A549 (cell line): ENCODE measurements around the gene PDLIM7. TPM values are rescaled to one million over a fixed set of nuclear protein-coding genes. Genes with fewer than 3 reads are reported as not detected.

Source experiments
- ATAC-seq, 2 experiments: fragments of 200-7000 bp in 1 of 2; fragments of >200 bp in 1 of 2; cut with Nextera tagmentation in 1 of 2; cut with Tn5 transposase in 1 of 2; 3 replicates each; pipeline versions ENCODE4 v1.8.0 to v1.9.1; 2018 to 2020; ENCODE audit warnings: mild to moderate bottlenecking in 1 of 2, moderate library complexity in 1 of 2
- CTCF ChIA-PET: fragments of 300-600 bp; sonication (Branson Sonifier 250); formaldehyde crosslinking; extraction: SDS; loops from one replicate; lab custom pipeline; 2021; ENCODE audit warnings: antibody characterized with exemption, inconsistent platforms; lab: Yijun Ruan, JAX
- POLR2A ChIA-PET: fragments of 350-600 bp; formaldehyde crosslinking; extraction: SDS; loops from one replicate; lab custom pipeline; 2021; ENCODE audit warnings: antibody characterized with exemption, inconsistent platforms; lab: Yijun Ruan, JAX
- DNase-seq, 2 experiments: peaks; one replicate each; pipeline versions ENCODE4 v3.0.0 to v3.0.0-alpha.2; 2011 to 2016; ENCODE audit warnings: low read depth in 1 of 2, low spot score in 1 of 2
- FAIRE-seq: peaks from 2 replicates; lab custom pipeline; 2011; peaks lifted over from hg19 to GRCh38; lab: Jason Lieb, UNC
- H3K27ac ChIP-seq, 2 experiments: fragments of >200 bp; sonication (Bioruptor Twin); formaldehyde crosslinking; 3 replicates each; pipeline ENCODE4 v1.5.1; 2016 to 2017
- H3K4me1 ChIP-seq: fragments of >200 bp; sonication (Bioruptor Twin); formaldehyde crosslinking; 3 replicates; pipeline ENCODE4 v1.6.1; 2016
- H3K4me2 ChIP-seq: fragments of >200 bp; sonication (Bioruptor Twin); formaldehyde crosslinking; 3 replicates; pipeline ENCODE4 v1.6.1; 2016
- H3K4me3 ChIP-seq: fragments of >200 bp; sonication (Bioruptor Twin); formaldehyde crosslinking; 3 replicates; pipeline ENCODE4 v1.5.1; 2016
- H3K9me3 ChIP-seq: fragments of >200 bp; sonication (Bioruptor Twin); formaldehyde crosslinking; 3 replicates; pipeline ENCODE4 v1.6.1; 2016
- BHLHE40 ChIP-seq: IDR thresholded peaks from 2 replicates; pipeline ENCODE4 v1.6.1; 2012; ENCODE audit warnings: low read depth, low read length, inconsistent platforms
- CBX2 ChIP-seq: fragments of 200-600 bp; sonication (generic); IDR thresholded peaks from 2 replicates; pipeline ENCODE4 v1.6.1; 2016; ENCODE audit warnings: low read depth, mild to moderate bottlenecking, borderline replicate concordance
- CEBPB ChIP-seq, 2 experiments: fragments of >200 bp in 1 of 2; sonication (Bioruptor Twin) in 1 of 2; formaldehyde crosslinking in 1 of 2; IDR thresholded peaks; 2 replicates each; pipeline ENCODE4 v1.6.1; 2012 to 2016
- CHD2 ChIP-seq: fragments of 150-350 bp; IDR thresholded peaks from 2 replicates; pipeline ENCODE4 v1.6.1; 2014; ENCODE audit warnings: low read length; ENCODE audit not compliant: partially characterized antibody
- CHD4 ChIP-seq: fragments of 200-600 bp; sonication (generic); IDR thresholded peaks from 2 replicates; pipeline ENCODE4 v1.6.1; 2016; ENCODE audit warnings: antibody characterized with exemption, mild to moderate bottlenecking, borderline replicate concordance
- EP300 ChIP-seq, 2 experiments: fragments of >200 bp; sonication (Bioruptor Twin); formaldehyde crosslinking; IDR thresholded peaks; 2 replicates in 1 of 2; 3 replicates in 1 of 2; pipeline ENCODE4 v1.6.1; 2016 to 2017
- FOSB ChIP-seq: fragments of 250-450 bp; sonication (Bioruptor Pico); IDR thresholded peaks from 2 replicates; pipeline ENCODE4 v1.5.0; 2020; ENCODE audit warnings: mild to moderate bottlenecking, moderate library complexity
- GATA3 ChIP-seq: IDR thresholded peaks from 2 replicates; pipeline ENCODE4 v1.6.1; 2012; ENCODE audit warnings: borderline replicate concordance
- HEYL ChIP-seq: fragments of 250-450 bp; sonication (Bioruptor Pico); IDR thresholded peaks from 2 replicates; pipeline ENCODE4 v1.8.0; 2021; ENCODE audit warnings: mild to moderate bottlenecking, moderate library complexity
- JUN ChIP-seq, 2 experiments: fragments of >200 bp; sonication (Bioruptor Twin); formaldehyde crosslinking; IDR thresholded peaks; 2 replicates in 1 of 2; 3 replicates in 1 of 2; pipeline ENCODE4 v1.6.1; 2016 to 2017
- MAZ ChIP-seq: fragments of 150-350 bp; IDR thresholded peaks from 2 replicates; pipeline ENCODE4 v1.6.1; 2014; ENCODE audit warnings: antibody characterized with exemption, low read depth, low read length, borderline replicate concordance
- NPAS2 ChIP-seq: fragments of 250-450 bp; sonication (Bioruptor Pico); IDR thresholded peaks from 2 replicates; pipeline ENCODE4 v1.8.0; 2022; ENCODE audit warnings: mild to moderate bottlenecking, moderate library complexity, borderline replicate concordance
- POLR2A ChIP-seq: IDR thresholded peaks from 2 replicates; pipeline ENCODE4 v1.6.1; 2012; ENCODE audit warnings: mild to moderate bottlenecking, low read length
- POLR2AphosphoS2 ChIP-seq: conservative IDR thresholded peaks from 2 replicates; pipeline ENCODE4 v1.6.1; 2012; ENCODE audit warnings: low read length, improper control_type of control experiment, inconsistent platforms
- RAD21 ChIP-seq, 2 experiments: fragments of >200 bp in 1 of 2; sonication (Bioruptor Twin) in 1 of 2; formaldehyde crosslinking in 1 of 2; IDR thresholded peaks in 1 of 2; conservative IDR thresholded peaks in 1 of 2; 2 replicates in 1 of 2; 3 replicates in 1 of 2; pipeline ENCODE4 v1.6.1; 2012 to 2018; ENCODE audit warnings: inconsistent platforms in 1 of 2
- RCOR1 ChIP-seq: fragments of 150-350 bp; IDR thresholded peaks from 2 replicates; pipeline ENCODE4 v1.6.1; 2014; ENCODE audit warnings: antibody characterized with exemption, low read length, low read depth
- RFX5 ChIP-seq: fragments of 450-650 bp; IDR thresholded peaks from 2 replicates; pipeline ENCODE4 v1.7.1; 2014; ENCODE audit warnings: antibody characterized with exemption, mild to moderate bottlenecking, moderate library complexity
- RNF2 ChIP-seq: fragments of 200-600 bp; sonication (generic); IDR thresholded peaks from 2 replicates; pipeline ENCODE4 v1.6.1; 2016; ENCODE audit warnings: low read depth, mild to moderate bottlenecking, antibody characterized with exemption, moderate library complexity, borderline replicate concordance
- ZSCAN20 ChIP-seq: fragments of 250-450 bp; sonication (Bioruptor Pico); IDR thresholded peaks from 2 replicates; pipeline ENCODE4 v1.8.0; 2022; ENCODE audit warnings: mild to moderate bottlenecking, moderate library complexity
- WGBS: methylation state at CpG from one replicate; pipeline ENCODE4 v1.1.6; 2017; ENCODE audit errors: missing lambda C conversion rate; 5-methylcytosine and 5-hydroxymethylcytosine counted together
- polyA plus RNA-seq, 4 experiments: library from polyadenylated mRNA; depleted of rRNA in 3 of 4; stranded (reverse); fragments of >200 nt; fragmentation: RNase III in 1 of 4; extraction: RNeasy Plus Mini Kit Qiagen cat#74134 plus additional on column Dnase treatment in 1 of 4; gene quantifications; 2 replicates in 3 of 4; 3 replicates in 1 of 4; pipeline ENCODE4 v1.2.3, GENCODE V29; 2011 to 2017
- TF ChIP-seq, protein P1 (sequence below): fragments of 250-450 bp; sonication (Bioruptor Pico); IDR thresholded peaks from 2 replicates; pipeline ENCODE4 v1.5.0; 2021; ENCODE audit warnings: mild to moderate bottlenecking, moderate library complexity, borderline replicate concordance
- TF ChIP-seq, protein P2 (sequence below): fragments of 450-650 bp; IDR thresholded peaks from 2 replicates; pipeline ENCODE4 v1.6.1; 2014; ENCODE audit warnings: antibody characterized with exemption

Gene PDLIM7
- polyA plus RNA-seq, 2 of the 4 experiments (the other 2 are of a cell fraction) = 30.7 to 124 TPM

DNA sequence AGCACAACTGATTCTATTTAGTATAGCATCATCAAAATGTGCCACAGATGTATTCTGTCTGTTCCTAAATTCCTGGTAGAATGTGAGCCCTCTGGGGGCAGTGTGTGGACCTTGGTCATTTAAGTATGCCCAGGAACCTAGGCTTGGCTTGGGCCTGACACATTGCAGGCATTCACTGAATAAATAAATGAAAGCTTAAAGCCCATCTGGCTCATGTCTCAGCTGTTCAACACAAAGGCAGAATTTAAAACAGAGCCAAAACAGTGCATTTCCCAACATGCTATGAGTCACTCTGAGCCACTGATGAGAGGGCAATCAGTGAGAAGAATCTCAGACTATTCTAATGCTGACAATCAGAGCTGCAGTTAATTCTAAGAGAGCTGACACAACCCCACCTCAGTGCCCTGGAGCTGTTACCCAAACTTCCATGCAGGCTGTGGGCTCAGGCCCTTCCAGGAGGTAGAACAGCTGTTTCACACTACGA is 48.9 kb upstream of the PDLIM7 start (continued):
- no peak for TF ChIP-seq MAZ
- TF ChIP-seq CHD4 = no peak
- TF ChIP-seq EP300 (IDR thresholded peaks at IDR 0.05) = 0 out of 5 replicates have a peak, but pooled peaks of 1 of the 2 experiments have one; percentile 24
- peak; percentile 16; the same call in 1 of the 2 replicates for TF ChIP-seq GATA3

DNA sequence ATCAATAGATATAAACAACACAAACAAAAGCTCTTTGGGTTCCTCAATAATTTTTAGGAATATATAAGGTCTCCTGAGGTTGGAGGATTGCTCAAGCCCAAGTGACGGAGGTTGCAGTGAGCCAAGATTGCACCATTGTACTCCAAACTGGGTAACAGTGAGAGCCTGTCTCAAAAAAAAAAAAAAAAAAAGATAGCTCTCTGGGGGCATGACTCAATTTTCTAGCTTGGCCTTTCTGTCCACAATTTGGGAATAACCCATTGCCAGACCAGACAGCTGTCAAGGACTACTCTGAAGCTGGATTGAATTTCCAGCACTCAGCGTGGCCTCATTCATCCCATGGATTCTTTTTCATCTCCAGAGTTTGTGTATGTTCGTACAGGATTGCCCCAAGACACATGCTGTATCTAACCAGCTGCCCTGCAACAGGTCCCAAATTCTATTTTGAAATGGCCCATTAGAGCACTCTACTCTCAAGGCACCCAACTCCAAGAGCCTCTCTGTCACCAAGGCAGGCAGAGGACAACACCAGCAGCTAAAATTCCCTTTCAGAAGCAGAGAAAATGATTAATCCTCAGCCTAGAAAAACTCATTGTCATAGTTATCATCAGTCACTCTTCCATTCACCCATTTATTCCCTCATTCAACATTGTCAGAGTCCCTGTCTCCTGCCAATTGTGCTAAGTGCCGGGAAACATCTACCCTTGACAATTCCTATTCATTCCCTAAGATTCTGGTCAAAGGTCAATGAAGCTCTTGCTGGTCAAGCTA is 48.3 kb upstream of the PDLIM7 start:
- 87% methylated on average over 4 of the region's 4 CpGs for WGBS
- Histone ChIP-seq H3K4me1 (peaks cover 30% of the 10 kb centered on the region), H3K4me3 (peak overlapping the region; percentile 25; the same call in 2 of the 3 replicates), H3K9me3 (no peaks in the 10 kb centered on the region), H3K27ac (peak overlapping the region; percentile 53 to 79), H3K4me2 (peak overlapping the region; percentile 66)
- FAIRE-seq = no peak
- peak; percentile 13 to 40 for ATAC-seq
- no peak for TF ChIP-seq NPAS2 (CRISPR knock-in tag)
- TF ChIP-seq RNF2 = no peak
- TF ChIP-seq HEYL = no peak
- TF ChIP-seq CHD2 = no peak
- 0 out of 5 replicates have a peak, but pooled peaks of 1 of the 2 experiments have one; percentile 8 for TF ChIP-seq JUN (IDR thresholded peaks at IDR 0.05)
- peak; percentile 61 to 82; a peak in 3 of 4 replicates for TF ChIP-seq CEBPB (IDR thresholded peaks at IDR 0.05)
- CTCF ChIA-PET = interaction anchor here (0.5 to 4.0 kb wide), 13 partner anchors 8 to 1959 kb away, joined by 3 to 18 read pairs (median 4); no protein-coding TSS in a partner anchor
- POLR2A ChIA-PET = interaction anchor here (1.0 to 1.5 kb wide), 4 partner anchors 8 to 48 kb away, joined by 3 to 6 read pairs (median 4); partner anchors contain the start of genes DDX41 and PDLIM7
- no peak for DNase-seq

DNA sequence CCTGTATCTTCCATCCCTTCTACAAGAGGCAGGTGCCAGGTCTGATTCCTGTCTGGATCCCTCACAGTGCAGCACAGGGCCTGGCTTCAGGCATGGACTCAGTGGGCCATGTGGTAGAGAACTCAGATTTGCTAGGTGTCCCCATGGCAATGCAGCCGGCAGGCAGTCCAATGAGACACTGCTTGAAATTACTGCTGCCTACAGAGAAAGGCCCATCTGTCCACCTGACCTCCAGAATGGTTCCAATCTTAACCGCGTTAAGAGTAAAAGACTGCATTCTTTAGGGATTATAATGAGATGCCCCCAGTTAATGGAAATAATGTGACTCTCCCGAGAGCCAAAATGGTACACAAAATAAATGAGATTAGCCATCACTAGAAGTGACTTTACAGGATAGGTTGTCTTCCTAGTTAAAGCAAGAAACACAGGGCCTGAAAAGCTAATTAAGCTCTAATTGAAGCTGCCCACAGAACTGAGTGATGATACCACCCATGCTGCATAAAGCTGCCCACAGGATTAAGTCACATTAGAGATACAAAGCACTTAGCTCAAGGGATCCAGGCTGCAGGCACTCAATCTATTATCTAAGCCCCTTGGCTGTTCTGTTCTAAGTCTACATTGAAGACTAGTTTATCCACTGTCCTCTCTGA is 45.5 kb upstream of the PDLIM7 start:
- H3K9me3 ChIP-seq = no peaks in the 10 kb centered on the region
- ATAC-seq (no peak), DNase-seq (no peak), FAIRE-seq (no peak)
- no peak overlapping the region for H3K4me2 ChIP-seq
- H3K4me1 ChIP-seq = peaks cover 41% of the 10 kb centered on the region
- CTCF ChIA-PET = interaction anchor here (0.7 to 1.5 kb wide), 4 partner anchors 10 to 65 kb away, joined by 3 to 6 read pairs (median 4); no protein-coding TSS in a partner anchor
- 90% methylated on average over 4 of the region's 4 CpGs for WGBS
- TF ChIP-seq CBX2 (no peak), ZSCAN20 (no peak), RFX5 (no peak), POLR2AphosphoS2 (no peak), RCOR1 (no peak), FOSB (no peak), BHLHE40 (no peak), JUN (IDR thresholded peaks at IDR 0.05) (no peak), POLR2A (no peak), EP300 (IDR thresholded peaks at IDR 0.05) (no peak), RAD21 (conservative IDR thresholded peaks at IDR 0.05 in 1 of 2, IDR thresholded peaks at IDR 0.05 in 1 of 2) (no peak)
- TF ChIP-seq, protein P1, sequence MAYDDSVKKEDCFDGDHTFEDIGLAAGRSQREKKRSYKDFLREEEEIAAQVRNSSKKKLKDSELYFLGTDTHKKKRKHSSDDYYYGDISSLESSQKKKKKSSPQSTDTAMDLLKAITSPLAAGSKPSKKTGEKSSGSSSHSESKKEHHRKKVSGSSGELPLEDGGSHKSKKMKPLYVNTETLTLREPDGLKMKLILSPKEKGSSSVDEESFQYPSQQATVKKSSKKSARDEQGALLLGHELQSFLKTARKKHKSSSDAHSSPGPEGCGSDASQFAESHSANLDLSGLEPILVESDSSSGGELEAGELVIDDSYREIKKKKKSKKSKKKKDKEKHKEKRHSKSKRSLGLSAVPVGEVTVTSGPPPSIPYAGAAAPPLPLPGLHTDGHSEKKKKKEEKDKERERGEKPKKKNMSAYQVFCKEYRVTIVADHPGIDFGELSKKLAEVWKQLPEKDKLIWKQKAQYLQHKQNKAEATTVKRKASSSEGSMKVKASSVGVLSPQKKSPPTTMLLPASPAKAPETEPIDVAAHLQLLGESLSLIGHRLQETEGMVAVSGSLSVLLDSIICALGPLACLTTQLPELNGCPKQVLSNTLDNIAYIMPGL (CRISPR knock-in tag) = no peak
- TF ChIP-seq, protein P2, sequence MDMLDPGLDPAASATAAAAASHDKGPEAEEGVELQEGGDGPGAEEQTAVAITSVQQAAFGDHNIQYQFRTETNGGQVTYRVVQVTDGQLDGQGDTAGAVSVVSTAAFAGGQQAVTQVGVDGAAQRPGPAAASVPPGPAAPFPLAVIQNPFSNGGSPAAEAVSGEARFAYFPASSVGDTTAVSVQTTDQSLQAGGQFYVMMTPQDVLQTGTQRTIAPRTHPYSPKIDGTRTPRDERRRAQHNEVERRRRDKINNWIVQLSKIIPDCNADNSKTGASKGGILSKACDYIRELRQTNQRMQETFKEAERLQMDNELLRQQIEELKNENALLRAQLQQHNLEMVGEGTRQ = no peak
- H3K27ac ChIP-seq = no peak overlapping the region
- H3K4me3 ChIP-seq = no peak overlapping the region
- POLR2A ChIA-PET = no interaction called here
